NCI-H2029 treated with DMSO at 0.1 percent for 48 hours (cell line): ENCODE measurements around the gene CLSTN2.
A peak's percentile ranks its signal among the peaks of the same experiment; 100 is the strongest.

Experiments used
- DNase-seq: peaks from one replicate; lab custom pipeline; 2025; lab: John Stamatoyannopoulos, UW

The CLSTN2 gene

DNA sequence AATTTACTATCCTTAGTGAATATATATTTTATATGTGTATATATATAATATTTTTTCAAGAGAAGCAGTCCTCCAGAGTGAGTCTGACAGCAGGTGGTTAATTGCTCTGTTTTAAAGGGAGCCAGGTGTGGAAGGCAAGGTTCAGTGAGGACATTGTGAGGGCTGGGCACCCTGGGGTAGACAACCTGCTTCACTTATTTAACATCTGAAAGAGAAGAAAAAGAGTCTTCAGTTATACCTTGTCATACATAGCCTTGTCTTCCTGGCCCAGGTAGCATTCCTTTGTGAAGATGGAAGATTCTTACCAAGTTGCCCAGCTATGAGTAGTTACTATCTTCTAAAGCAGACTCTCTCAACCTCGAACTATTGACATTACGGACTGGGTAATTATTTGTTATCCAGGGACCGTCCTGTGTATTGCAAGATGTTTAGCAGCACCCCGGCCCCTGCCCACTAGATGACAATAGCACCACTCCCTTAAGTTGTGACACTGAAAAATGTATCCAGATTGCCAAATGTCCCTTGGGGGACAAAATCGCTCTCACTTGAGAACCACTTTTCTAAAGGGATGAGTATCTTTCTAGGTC is 406.9 kb downstream of the CLSTN2 start:
- no peak for DNase-seq

DNA sequence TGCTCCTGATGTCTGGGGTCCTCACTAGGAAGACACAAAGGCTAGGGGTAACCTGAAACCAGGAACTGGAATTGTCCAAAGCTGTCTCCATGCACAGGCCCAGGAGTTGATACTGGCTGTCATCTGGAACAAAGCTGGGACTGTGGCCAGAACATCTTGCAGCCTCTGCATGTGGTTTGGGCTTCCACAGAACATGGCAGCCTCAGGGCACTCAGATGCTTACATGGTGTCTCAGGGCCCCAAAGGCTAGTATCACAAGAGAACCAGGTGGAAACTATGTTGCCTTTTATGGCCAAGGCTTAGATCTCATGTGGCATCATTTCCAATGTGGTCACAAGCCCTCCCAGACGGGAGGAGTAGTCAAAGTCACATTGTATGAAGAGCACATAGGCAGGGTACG is 407.7 kb downstream of the CLSTN2 start:
- no peak for DNase-seq

DNA sequence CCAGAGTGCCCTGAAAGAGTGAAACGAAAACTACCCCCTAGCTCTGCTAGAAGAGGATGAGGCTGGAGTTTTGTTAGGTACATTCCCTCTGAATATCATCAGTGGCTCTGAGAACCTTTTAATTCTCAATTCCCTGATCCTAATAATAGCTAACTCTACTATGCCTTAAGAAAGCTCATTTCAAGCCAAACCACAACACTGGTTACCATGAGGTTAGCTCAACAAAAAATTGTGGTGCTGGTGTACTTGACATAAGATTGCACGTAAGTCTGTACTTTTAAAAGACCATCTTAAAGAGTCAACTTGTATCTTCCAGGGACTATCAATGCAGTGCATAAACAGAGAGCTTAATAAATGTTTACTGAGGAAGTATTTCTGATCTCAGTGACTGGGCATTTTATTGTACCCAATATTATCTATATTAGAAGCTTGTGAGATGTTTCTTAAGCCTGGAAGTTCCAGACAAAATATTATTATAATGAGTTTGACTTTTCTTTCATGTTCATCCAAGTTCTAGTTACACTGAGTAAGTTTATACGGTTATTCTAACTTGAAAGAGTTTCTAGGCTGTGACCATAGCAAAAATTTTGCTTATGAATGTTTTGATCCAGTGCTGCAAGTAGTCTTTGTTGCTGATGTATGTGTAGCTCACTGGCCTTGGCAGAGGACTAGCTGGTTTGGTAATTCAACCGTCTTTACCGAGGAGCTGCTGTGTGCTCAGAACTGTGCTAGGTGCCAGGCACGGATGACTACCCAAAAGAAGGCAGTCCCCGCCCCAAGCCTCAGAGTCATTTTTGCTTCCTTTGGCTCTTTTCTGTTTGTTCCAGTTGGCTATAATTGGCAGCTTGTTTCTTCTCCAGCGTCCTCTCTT is 408.5 kb downstream of the CLSTN2 start:
- no peak for DNase-seq

DNA sequence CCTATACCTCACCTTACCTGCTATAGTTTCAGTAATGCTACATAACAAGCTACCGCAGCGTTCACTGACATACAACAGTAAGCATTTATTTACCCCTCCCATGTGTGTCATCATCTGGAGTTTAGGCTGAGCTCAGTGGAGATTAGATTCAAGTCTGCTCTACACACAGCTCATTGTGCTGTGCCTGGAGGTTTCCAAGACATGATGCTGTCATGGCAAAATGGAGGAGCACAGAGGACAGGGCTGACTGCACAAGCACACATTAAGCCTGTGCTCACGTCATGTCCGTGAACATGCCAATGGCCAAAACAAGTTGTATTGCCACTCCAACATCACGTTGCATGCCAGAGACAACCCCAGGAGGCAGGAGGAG is 409.1 kb downstream of the CLSTN2 start:
- DNase-seq, result no peak

DNA sequence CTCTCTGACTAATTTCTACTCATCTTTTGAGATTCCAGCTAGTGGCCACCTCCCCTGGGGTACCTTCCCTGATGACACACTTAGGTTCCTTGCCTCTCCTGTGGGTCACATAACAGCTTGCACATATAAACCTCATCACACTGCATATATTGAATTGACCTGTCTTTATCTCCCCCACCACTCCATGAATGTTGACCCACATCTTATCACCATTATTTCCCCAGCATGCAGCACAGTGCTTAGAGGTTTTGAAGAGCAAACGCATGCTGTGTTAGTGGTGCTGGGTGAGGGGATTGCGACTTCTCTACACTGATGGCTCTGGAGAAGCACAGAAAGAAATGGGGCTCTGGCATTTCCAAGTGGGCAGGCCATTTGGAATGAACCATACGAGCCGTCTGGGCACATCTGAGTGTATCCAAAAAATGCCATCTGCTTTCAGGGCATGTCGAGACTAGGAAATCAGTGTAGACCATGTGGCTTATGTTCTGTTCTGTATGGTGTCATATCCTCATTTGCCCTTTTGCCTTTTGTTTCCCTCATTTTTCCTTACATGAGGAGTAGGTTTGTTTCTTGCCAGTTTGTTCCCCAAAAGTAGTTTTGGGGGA is 409.7 kb downstream of the CLSTN2 start:
- DNase-seq, result no peak

DNA sequence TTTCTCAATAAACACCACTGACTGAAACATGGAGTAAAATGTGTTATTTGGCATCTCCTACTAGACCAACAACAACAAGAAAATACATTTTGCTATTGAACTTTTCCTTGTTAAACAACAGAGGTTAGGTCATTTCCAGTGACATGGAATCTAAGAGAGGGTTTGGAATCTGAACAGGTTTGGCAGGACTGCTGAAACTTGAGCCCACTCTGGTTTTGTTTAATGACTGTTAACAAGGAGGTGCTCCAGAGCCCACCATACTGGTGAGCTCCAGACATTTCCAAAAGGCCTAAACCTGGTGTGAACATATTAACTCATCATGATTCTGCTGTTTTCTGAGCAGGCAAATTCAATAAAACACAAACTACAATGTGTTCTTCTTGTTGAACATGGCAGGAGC is 412.2 kb downstream of the CLSTN2 start:
- peak; percentile 51 for DNase-seq

DNA sequence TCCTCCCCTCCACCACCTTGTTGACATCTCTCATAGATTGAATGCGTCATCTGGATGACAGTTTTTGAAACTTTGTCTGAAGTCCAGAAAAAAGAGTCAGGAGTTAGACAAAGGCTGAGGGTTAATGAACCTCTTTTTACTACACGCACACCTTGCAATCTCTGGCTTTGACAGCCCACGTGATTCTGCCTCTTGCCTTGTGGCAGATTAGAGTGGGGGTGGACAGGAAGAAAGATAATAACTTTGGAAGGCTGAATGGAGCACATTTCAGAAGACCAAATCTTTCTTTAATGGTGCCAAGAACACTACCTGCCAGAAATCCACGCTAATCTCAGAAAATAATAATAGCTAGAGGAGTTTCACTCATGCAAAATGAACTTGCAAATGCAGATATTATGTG is 415.0 kb downstream of the CLSTN2 start:
- DNase-seq, result no peak

DNA sequence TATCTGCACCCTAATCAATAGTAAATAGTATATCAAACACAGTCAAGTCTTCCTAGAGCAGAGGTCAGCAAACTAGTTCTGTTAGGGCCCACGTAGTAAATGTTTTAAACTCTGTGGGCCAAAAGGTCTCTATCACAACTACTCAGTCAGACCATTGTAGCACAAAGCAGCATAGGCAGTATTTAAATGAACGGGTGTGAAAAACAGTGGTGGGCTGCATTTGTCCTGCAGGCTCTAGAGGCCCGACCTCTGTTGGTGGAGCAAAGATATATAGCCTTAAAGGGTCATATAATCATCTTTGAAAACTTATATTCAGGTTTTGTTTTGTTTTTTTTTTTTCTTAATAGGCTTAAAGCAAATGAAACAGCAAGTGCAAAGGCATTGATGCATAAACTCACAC is 416.5 kb downstream of the CLSTN2 start:
- no peak for DNase-seq

DNA sequence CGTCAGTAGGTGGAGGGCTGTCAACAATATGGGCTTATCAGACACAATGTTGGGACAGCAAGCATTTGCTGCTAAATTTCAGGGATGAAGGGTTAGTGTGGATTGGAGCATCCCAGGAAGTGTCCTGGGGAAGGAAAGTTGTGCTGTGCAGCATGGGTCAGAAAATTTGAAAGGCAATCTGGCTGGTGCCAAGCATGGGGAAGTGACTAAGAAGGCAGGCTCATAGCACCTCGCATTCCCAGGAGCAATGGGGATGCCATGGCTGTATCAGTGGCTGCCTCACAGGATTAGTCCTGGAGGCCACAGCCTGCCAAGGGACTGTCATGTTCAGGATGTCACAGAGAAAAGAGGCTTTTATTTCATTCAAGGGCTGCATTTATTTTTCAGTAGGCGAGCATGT is 420.5 kb downstream of the CLSTN2 start:
- DNase-seq, result no peak

DNA sequence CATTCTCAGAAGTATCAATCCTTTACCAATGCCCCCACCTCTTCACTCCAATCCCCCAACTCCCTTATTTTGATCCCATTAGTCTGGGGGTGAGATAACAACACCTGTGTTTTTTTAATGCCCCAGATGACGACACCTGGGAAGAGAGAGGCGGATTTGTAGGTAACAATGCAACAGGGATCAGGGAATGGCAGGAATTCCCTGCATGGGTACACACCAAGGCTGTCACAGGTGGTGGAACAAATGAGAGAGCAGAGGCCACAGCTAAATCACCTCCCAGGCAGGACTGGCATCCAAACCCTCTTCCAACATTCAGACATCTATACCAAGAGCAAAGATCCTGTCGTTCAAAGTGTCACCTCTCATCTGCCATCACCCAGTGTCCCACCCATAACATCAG is 423.7 kb downstream of the CLSTN2 start:
- no peak for DNase-seq

DNA sequence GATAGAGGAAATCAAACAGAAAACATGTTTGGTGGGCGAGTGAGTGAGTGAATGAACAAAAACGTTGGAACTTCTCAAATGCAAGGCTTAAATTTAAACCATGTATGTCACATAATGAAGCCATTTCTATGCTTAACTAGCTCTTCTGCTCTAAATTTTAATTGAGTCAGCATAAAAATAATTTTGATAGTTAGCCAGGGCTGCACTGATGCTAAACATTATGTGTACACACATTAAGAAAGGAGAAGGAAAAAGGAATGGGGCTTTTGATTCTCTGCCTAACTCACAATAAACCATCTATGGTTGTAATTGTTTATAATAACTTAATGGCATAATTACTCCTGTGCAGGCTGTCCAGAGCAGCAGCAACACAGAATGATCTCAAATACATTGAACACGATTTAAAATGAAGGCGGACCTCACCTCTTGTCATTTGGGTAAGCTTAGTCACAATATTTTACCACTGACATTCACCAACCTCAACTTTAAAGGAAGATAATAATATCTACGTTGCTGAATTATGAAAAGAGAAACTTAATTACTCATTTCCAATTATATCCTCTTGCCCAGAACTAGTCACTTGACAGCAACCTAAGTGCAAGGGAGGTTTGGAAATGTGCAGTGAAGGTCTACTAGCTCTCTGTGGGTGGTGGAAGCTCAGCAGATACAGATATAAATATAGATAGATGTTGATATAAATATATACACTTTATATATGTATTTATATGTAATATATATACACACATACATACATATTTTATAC is 424.4 kb downstream of the CLSTN2 start:
- DNase-seq, result no peak

DNA sequence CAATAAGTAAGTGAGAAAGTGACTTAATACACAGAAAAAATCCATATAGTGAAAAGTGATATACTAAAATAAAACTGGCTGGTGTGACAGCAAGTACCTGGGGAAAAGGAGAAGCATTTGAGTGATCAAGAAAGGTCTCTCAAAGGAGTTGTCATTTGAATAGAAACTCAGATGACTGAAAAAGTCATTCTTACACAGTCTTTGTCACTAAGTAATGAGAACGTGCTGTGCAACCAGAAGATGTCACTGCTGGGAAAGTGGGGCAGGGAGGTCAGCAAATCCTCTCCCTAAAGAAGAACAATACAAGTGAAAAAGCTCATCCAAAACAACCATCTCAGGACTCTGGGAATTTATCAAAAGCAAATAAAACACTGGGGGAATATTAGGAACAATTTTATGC is 425.3 kb downstream of the CLSTN2 start:
- no peak for DNase-seq

DNA sequence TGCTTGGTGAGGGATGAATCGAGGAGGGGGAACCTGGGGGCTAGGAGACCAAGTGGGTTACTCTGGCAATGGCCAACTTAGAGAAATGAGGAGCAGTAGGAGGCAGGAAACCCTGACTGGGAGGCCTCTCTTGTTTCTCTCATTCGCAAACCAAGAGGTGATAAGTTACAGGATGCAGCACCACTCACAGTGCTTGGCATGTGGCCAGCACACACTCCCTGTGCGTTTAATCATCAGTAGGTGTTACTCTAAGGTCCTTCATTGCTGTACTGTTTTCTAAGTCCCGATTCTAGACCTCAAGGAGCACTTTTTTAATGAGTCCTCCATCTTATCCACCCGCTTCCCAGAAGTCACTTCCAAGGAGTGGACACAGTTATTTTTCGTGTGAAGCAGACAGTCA is 428.8 kb downstream of the CLSTN2 start:
- no peak for DNase-seq

DNA sequence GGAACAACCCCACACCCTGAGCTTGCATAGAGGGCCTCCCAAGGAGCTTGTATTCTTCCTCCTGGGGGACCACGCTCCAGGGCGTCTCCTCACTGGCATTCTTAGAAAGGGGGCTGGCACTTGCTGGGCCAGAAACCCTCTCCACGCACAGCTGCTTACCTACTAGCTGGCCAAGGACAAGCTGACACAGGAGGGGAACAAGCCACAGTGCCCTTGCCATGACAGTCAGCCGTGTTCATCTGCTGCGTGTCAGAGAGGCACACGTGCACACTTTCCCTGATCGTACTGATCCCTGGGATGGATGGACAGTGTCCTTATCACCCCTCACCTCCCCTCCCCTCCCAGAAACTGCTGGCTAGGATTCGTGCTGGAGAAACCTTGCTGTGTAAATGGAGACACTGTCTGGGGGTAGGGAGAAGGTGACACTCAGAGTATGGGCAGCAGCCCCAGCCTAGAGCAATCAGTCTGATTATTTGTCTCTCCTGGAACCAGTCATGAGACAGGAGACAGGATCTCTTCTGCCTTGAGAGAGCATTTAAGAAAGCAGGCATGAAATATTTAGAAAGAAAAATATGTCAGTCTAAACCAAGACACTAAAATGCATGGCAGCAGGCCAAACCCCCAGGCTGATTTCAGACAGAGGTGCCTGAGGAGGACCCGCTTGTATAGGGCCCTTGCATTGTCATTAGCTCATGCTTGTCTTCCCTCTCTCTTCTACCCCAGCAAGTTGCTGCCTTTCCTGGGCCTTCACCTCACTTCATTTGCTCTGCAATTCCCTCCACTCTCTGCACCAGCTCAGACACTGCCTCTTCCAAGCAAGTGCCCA is 431.1 kb downstream of the CLSTN2 start:
- DNase-seq, result no peak

DNA sequence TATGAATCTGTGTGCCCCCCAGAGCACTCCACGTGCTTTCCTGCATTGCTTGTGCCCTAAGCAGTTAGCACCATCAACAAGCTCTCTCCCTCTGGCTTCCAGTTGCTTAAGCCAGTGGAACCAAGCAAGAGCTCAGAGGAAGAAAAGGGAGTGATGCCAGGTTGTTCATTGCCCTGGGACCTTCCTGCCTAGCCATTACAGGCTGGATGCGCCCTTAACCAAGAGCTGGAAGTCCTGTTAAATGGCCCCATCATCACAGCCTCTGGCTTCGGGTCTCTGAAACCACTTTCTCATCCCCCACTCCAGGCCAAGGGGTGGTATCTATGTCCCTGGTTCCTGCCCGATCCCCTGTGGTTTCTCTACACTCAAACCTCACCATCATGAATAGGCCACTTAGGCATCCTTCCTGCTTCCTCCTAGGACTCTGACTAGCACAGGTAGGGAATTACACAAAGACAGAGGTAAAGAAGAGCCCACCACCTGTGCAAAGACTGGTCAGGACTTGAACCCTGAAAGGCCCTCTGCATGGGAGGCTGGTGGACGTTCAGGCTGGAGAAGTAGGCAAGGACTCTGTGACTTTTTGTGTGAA is 433.3 kb downstream of the CLSTN2 start:
- DNase-seq, result no peak

DNA sequence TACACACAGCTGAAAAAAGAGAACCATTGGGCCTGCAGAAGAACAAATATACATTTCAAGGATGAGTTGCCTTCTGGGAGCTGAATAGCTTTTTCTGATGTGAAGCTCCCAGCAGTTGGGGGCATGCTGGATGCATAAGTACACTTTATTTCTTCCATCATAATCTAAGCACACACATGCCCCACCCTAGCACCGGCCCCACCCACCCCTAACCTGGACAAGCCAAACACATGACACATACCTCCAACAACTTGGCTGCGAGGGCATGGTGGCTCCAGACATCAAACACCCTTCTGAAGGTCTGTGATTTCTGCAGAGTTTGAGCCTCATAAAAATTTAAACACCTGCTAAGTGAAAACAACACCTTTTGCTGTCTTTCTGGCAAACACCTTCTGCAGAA is 435.7 kb downstream of the CLSTN2 start:
- DNase-seq, result peak; percentile 36

DNA sequence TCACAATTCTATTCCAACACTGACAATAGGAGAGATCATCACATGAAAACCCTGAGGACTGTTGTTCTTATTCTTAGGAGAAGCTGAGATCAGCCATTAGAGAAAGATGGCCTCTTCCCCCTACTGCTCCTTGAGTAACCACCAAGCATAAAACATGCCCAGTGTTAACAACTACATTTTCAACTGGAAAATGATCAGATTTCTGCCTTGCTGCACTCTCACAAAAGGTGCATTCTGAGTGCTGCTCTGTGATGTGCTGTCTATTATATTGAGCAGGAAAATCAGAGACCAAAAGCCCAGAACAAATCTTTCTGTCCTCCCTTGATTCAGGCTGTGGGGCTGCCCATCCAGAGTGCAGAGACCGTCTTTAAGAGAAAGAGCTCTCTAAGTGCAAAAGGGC is 438.2 kb downstream of the CLSTN2 start:
- DNase-seq, result no peak

DNA sequence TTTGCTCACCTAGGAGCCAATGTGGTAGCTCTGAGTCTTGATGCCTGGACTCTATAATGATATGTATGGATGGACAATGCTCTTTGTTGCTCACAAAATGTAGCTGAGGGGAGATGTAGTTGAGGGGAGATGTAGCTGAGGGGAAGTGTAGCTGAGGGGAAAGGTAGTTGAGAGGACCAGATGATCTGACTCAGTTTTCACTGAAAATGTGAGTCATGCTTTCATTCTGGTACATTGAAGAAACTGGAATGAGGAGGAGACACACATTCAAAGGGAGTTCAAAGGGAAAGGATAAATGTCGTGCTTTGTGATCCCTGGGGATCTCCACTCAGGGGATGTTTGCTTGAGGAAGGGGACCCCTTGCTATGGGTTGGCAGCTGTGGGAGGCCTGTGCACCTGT is 440.0 kb downstream of the CLSTN2 start:
- DNase-seq, result no peak

DNA sequence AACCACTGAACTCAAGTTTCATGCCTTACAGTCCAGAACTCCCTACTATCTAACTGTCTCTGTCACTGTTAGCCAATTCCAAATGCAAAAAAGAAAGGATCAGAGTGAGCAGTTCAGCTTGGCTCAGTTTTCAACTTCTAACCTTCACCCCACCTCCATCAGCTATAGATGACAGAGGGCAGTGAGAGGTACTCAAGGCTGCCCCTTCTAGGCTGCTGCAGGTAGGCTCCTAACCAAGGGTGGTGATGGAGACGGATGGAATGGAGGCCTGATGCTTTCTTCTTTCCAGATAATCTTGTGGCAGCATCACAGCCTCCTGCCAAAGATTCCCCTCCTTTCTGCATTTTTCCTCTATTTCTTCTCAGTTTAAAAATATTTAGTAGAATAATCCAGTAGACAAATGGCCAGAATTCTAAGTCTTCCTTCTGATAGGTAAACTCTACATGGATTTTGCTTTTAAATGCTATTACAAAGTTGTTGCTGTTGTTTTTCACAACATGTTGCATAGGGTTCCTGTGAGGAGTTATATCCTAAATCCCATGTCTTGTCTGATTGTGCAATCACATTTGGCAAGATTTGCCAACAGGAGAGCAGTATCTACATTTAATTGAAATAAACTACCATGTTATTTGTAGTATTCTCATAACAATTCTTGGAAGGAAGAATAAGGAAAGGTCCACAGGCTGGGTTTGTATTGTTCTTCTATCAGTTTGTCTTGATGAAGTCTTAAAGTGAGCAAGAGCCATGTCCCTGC is 441.3 kb downstream of the CLSTN2 start:
- DNase-seq, result no peak

DNA sequence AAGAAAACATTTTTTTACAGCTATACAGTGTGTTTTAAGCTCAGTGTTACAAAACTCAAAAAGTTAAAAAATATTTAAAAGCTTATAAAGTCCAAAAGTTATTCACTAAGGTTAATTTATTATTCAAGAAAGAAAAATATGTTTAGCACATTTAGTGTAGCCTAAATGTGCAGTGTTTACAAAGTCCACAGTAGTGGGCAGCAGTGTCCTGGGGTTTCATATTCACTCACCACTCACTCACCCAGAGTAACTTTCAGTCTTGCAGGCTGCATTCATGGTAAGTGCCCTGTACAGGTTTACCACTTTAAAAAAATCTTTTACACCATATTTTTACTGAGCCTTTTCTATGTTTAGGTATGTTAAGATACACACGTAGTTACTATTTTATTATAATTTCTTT is 442.7 kb downstream of the CLSTN2 start:
- DNase-seq, result no peak
